GM12864 (cell line): ENCODE measurements around the gene CNTLN.
"Not testable (repeated sequence)": the region's sequence is repeated elsewhere in the genome, so short reads cannot be mapped to it uniquely, and the experiment has no call there.

Experiments used
- DNase-seq: peaks from one replicate; pipeline ENCODE4 v3.0.0-alpha.2; 2011; ENCODE audit warnings: low read depth
- H3K4me3 ChIP-seq: 2 replicates; pipeline ENCODE4 v1.5.1; 2011; ENCODE audit warnings: mild to moderate bottlenecking, low read depth, low read length, control low read depth
- TF ChIP-seq, protein P1 (sequence below): IDR thresholded peaks from 2 replicates; pipeline ENCODE4 v1.5.1; 2011; ENCODE audit warnings: low read depth, mild to moderate bottlenecking, moderate library complexity, low read length, control low read depth, inconsistent platforms; ENCODE audit errors: missing control alignments

Gene CNTLN

DNA sequence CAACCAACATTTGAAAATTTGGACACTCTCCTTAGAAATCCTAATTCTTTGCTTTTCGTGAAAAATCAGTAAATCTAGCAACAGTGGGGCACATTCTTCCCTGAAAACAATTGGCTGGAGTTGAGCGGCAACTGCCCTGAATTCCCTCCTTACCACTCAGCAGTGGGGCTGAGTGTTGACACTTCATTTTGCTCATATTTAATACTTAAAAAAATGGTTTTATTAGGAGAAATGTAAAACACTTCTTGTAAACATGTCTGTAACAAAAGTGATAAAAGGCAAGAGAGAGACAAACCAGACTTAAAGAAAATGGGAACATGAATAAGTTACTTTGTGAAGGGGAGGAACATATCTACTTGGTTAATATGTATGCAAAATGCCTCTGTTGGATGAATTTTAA is 193.5 kb downstream of the CNTLN start:
- DNase-seq, result no peak
- TF ChIP-seq, protein P1, sequence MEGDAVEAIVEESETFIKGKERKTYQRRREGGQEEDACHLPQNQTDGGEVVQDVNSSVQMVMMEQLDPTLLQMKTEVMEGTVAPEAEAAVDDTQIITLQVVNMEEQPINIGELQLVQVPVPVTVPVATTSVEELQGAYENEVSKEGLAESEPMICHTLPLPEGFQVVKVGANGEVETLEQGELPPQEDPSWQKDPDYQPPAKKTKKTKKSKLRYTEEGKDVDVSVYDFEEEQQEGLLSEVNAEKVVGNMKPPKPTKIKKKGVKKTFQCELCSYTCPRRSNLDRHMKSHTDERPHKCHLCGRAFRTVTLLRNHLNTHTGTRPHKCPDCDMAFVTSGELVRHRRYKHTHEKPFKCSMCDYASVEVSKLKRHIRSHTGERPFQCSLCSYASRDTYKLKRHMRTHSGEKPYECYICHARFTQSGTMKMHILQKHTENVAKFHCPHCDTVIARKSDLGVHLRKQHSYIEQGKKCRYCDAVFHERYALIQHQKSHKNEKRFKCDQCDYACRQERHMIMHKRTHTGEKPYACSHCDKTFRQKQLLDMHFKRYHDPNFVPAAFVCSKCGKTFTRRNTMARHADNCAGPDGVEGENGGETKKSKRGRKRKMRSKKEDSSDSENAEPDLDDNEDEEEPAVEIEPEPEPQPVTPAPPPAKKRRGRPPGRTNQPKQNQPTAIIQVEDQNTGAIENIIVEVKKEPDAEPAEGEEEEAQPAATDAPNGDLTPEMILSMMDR, result no peak
- no peak overlapping the region for H3K4me3 ChIP-seq

DNA sequence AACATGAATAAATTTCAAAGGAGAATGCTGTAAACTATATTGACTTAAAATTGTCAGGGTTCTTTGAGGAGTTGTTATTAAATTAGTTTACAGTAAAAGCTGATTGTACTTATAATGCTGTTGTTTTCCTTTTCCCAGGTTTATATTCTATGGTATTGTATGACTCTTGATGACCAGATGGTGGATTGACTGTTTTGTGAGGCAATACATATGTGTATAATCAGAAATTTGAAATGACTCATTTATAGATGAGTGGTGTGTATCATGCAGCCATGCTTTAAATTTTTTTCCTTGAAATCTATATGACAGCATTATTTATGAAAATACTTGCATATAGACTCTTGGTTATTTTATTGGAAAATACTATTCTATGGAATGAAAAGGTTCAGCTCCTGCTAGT is 195.3 kb downstream of the CNTLN start:
- no peak overlapping the region for H3K4me3 ChIP-seq
- DNase-seq, result no peak
- TF ChIP-seq, protein P1, result no peak

DNA sequence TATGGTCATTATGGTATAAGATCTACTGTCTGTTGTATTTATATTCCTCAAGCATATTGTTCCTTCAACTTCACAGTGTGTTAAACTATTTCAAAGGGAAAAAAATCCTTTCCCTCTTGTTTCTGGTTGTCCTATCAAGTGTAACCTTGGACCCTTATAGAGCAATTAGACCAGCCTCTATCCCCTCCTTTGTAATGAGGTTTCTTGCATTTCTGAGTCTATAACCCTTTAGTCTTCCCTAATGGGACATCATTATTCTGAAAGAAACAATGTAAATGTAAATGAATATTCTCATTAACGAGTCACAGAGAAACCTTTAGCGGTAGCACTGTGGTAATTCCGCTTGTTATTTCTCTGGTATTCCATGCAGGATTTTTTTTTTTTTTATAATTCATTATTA is 197.3 kb downstream of the CNTLN start:
- TF ChIP-seq, protein P1, result no peak
- H3K4me3 ChIP-seq, result no peak overlapping the region

DNA sequence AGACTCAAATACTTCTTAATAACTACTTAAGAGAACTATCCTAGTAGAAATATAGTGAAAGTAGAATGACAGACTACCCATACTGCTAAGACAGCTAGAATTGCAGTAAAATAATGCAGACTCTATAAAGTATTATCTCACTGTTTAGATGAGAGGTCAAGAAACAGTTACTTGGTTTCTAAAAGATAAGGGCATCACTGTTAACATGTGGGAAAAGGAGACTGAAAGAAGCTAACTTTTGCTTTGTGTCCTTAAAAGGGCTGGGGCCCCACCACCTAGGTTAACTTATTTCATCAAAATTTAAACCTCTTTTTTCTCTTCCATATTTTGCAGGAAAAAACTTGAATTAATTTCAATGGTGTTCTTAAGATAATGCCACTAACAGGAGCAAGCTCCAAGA is 204.3 kb downstream of the CNTLN start:
- no peak overlapping the region for H3K4me3 ChIP-seq
- TF ChIP-seq, protein P1, result no peak
- no peak for DNase-seq

More for the DNA sequence above, 197.3 kb downstream of the CNTLN start:
- no peak for DNase-seq

DNA sequence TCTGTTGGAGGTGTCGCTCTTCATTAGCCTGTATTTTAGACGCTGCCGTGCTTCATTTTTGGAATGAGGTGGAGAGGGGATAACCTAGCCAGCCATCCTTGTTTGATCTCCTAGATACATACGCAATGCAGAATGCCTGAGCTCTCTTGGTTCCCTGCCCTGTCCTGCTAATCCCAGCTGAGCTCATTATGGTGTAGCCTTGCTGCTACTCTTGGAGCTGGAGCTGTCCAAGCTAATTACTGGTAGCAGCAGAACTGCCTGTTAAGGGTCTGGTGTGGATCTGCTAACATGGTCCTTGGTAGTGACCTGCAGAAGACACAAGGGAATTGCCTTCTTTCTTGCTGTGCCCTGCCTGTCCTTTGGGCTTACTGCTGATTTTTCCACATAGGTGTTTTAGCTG is 207.9 kb downstream of the CNTLN start:
- H3K4me3 ChIP-seq, result no peak overlapping the region
- no peak for DNase-seq
- TF ChIP-seq, protein P1, result no peak

DNA sequence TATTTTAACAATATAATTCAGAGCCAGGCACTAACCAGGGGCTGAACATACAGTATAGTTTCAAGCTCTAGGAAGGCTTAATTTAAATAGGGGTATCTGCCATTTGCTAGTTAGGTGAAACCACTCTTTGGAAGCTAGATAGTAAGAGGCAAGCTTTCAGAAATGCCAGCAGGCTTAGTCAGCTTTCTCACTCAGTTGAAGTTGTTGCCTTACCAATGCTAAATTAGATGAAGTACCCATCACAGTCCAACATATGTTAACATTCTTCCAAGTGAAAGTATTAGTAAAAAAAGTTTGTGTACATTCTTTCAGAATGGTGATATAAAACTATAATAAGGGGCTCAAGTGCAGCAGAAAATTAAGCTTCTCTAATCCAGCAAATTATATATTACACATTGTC is 215.0 kb downstream of the CNTLN start:
- TF ChIP-seq, protein P1, result no peak
- H3K4me3 ChIP-seq, result no peak overlapping the region
- no peak for DNase-seq

DNA sequence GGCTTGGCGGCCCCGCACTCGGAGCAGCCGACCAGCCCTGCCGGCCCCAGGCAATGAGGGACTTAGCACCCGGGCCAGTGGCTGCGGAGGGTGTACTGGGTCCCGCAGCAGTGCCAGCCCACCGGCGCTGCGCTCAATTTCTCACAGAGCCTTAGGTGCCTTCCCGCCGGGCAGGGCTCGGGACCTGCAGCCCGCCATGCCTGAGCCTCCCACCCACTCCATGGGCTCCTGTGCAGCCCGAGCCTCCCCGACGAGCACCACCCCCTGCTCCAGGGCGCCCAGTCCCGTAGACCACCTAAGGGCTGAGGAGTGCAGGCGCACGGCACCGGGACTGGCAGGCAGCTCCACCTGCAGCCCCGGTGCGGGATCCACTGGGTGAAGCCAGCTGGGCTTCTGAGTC is 219.2 kb downstream of the CNTLN start:
- DNase-seq, H3K4me3 ChIP-seq: not testable (repeated sequence)

DNA sequence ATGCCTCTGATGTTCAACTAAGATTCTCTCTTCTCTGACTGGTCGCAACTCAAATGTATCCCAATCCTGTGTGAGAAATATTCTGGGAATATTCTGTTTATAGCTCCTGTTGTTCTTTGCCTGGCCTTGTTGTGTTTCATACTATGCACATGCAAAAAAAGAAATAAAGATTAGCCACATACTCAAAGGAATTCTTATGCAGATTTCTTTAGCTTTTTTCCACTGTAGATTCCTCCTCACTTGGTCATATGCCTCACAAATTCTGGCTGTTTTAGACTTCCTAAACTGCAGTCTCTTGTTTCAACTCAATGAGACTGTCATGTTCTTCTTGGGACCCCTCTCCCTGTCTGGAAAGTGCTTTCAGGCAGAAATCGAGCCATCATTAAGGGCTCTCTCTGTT is 226.5 kb downstream of the CNTLN start:
- DNase-seq, result no peak
- TF ChIP-seq, protein P1, result no peak
- H3K4me3 ChIP-seq, result no peak overlapping the region
